PFSK-1 (cell line): ENCODE results near the gene MAML2.

Experiments
- FOXP2 ChIP-seq: optimal IDR thresholded peaks from 2 replicates; pipeline ENCODE3; 2011; ENCODE audit warnings: borderline replicate concordance, control low read depth, inconsistent platforms; ENCODE audit not compliant: insufficient read depth; ENCODE audit errors: extremely low read length, extremely low read depth
- POLR2AphosphoS5 ChIP-seq: IDR thresholded peaks from 2 replicates; pipeline ENCODE4 v1.6.1; 2012; ENCODE audit warnings: low read depth, mild to moderate bottlenecking, control low read depth, low read length, moderate library complexity
- SIN3A ChIP-seq: IDR thresholded peaks from 2 replicates; pipeline ENCODE4 v1.6.1; 2012; ENCODE audit warnings: mild to moderate bottlenecking, low read length, moderate library complexity, borderline replicate concordance; ENCODE audit not compliant: insufficient read depth
- TAF1 ChIP-seq: IDR thresholded peaks from 2 replicates; pipeline ENCODE4 v1.6.1; 2012; ENCODE audit warnings: low read length, control low read depth, borderline replicate concordance; ENCODE audit not compliant: insufficient read depth
- TF ChIP-seq, protein P1 (sequence below), 2 experiments: IDR thresholded peaks; 2 replicates each; pipeline versions ENCODE4 v1.6.1 to v1.8.0; 2011 to 2012; ENCODE audit warnings: low read depth in 2 of 2, low read length in 2 of 2, control low read depth in 1 of 2, inconsistent platforms in 1 of 2, mild to moderate bottlenecking in 1 of 2, moderate library complexity in 1 of 2; ENCODE audit not compliant: insufficient read depth in 1 of 2

DNA sequence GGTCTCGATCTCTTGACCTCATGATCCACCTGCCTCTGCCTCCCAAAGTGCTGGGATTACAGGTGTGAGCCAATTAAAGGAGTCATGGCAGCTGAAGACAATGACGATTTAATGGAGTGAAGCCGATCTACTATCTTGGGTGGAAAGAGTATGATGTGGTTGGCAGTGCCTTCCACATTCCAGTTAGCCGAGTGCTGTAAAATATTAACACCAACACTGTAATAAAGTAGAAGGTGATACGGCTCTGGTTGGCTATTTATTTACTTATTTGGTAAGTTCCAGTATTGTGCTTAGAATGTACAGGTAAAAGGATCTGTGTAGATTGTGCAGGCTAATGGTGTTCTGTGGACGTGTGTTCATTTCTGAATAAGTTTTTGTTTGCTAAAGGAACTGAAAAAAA lies 269.5 kb downstream of the MAML2 start:
- TF ChIP-seq TAF1 (no peak), POLR2AphosphoS5 (no peak), SIN3A (no peak), FOXP2 (no peak)
- TF ChIP-seq, protein P1, sequence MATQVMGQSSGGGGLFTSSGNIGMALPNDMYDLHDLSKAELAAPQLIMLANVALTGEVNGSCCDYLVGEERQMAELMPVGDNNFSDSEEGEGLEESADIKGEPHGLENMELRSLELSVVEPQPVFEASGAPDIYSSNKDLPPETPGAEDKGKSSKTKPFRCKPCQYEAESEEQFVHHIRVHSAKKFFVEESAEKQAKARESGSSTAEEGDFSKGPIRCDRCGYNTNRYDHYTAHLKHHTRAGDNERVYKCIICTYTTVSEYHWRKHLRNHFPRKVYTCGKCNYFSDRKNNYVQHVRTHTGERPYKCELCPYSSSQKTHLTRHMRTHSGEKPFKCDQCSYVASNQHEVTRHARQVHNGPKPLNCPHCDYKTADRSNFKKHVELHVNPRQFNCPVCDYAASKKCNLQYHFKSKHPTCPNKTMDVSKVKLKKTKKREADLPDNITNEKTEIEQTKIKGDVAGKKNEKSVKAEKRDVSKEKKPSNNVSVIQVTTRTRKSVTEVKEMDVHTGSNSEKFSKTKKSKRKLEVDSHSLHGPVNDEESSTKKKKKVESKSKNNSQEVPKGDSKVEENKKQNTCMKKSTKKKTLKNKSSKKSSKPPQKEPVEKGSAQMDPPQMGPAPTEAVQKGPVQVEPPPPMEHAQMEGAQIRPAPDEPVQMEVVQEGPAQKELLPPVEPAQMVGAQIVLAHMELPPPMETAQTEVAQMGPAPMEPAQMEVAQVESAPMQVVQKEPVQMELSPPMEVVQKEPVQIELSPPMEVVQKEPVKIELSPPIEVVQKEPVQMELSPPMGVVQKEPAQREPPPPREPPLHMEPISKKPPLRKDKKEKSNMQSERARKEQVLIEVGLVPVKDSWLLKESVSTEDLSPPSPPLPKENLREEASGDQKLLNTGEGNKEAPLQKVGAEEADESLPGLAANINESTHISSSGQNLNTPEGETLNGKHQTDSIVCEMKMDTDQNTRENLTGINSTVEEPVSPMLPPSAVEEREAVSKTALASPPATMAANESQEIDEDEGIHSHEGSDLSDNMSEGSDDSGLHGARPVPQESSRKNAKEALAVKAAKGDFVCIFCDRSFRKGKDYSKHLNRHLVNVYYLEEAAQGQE (IDR thresholded peaks at IDR 0.05; ENCODE audit: insufficient read depth in 1 of 2, low read depth in 2 of 2, low read length in 2 of 2) = no peak
